CD14-positive monocyte (primary cell): ENCODE measurements around the gene FZD7. TPM values are rescaled to one million over a fixed set of nuclear protein-coding genes. Genes with fewer than 3 reads are reported as not detected.

Source experiments
- DNase-seq, 3 donors: peaks; one replicate each; pipeline ENCODE4 v3.0.0-alpha.2; 2011 to 2022
- H2AFZ ChIP-seq: 2 replicates; pipeline ENCODE4 v1.6.0; 2012; ENCODE audit warnings: mild to moderate bottlenecking, low read depth, low read length, inconsistent platforms; ENCODE audit not compliant: insufficient read depth, poor library complexity, severe bottlenecking
- H3K27ac ChIP-seq, 2 donors: 1 replicate in 1 of 2; 2 replicates in 1 of 2; pipeline ENCODE4 v1.5.1; 2012 to 2013; ENCODE audit warnings: low read length in 2 of 2, control low read depth in 1 of 2, inconsistent platforms in 1 of 2, low read depth in 1 of 2, mild to moderate bottlenecking in 1 of 2
- H3K27me3 ChIP-seq, 2 donors: one replicate each; pipeline versions ENCODE4 v1.6.0 to v1.6.1; 2011 to 2013; ENCODE audit warnings: low read length in 2 of 2; ENCODE audit not compliant: control insufficient read depth in 2 of 2, insufficient read depth in 2 of 2
- H3K36me3 ChIP-seq, 2 donors: replicated peaks in 1 of 2; 1 replicate in 1 of 2; 2 replicates in 1 of 2; pipeline versions ENCODE4 v1.5.1 to v1.6.1; 2012 to 2013; ENCODE audit warnings: low read length in 2 of 2, control low read depth in 1 of 2, inconsistent platforms in 1 of 2, mild to moderate bottlenecking in 1 of 2; ENCODE audit not compliant: insufficient read depth in 2 of 2, control insufficient read depth in 1 of 2
- H3K4me1 ChIP-seq, 2 donors: 1 replicate in 1 of 2; 2 replicates in 1 of 2; pipeline versions ENCODE4 v1.5.1 to v1.6.1; 2012 to 2013; ENCODE audit warnings: low read length in 2 of 2, control low read depth in 1 of 2, inconsistent platforms in 1 of 2, mild to moderate bottlenecking in 1 of 2, moderate library complexity in 1 of 2; ENCODE audit not compliant: insufficient read depth in 2 of 2, control insufficient read depth in 1 of 2
- H3K4me2 ChIP-seq: replicated peaks from 2 replicates; pipeline ENCODE3; 2012; ENCODE audit warnings: low read length, moderate library complexity, mild to moderate bottlenecking; ENCODE audit not compliant: poor library complexity, severe bottlenecking; ENCODE audit errors: extremely low read depth
- H3K4me3 ChIP-seq, 3 experiments: fragments of 200-600 bp in 1 of 3; sonication (generic) in 1 of 3; replicated peaks in 1 of 3; 1 replicate in 2 of 3; 2 replicates in 1 of 3; pipeline ENCODE4 v1.5.1; 2011 to 2013; ENCODE audit warnings: low read length in 3 of 3, mild to moderate bottlenecking in 3 of 3, control low read depth in 2 of 3, low read depth in 2 of 3, inconsistent platforms in 1 of 3, moderate library complexity in 1 of 3
- H3K79me2 ChIP-seq: 2 replicates; pipeline ENCODE4 v1.6.0; 2012; ENCODE audit warnings: mild to moderate bottlenecking, control low read depth, inconsistent platforms, low read length, moderate library complexity; ENCODE audit not compliant: insufficient read depth
- H3K9ac ChIP-seq: 2 replicates; pipeline ENCODE4 v1.6.0; 2017; ENCODE audit warnings: low read length, mild to moderate bottlenecking; ENCODE audit not compliant: insufficient read depth, poor library complexity, severe bottlenecking
- H3K9me3 ChIP-seq, 2 donors: replicated peaks in 1 of 2; 1 replicate in 1 of 2; 2 replicates in 1 of 2; pipeline versions ENCODE4 v1.5.1 to v1.6.1; 2012 to 2013; ENCODE audit warnings: low read length in 2 of 2, control low read depth in 1 of 2; ENCODE audit not compliant: control insufficient read depth in 1 of 2, insufficient read depth in 1 of 2
- H4K20me1 ChIP-seq: 2 replicates; pipeline ENCODE4 v1.6.0; 2012; ENCODE audit warnings: mild to moderate bottlenecking, low read length, control low read depth, moderate library complexity; ENCODE audit not compliant: insufficient read depth
- H3K27ac Mint-ChIP-seq, 7 donors: one replicate each; pipeline ENCODE4 v1.8.0; 2020; ENCODE audit warnings: mild to moderate bottlenecking in 7 of 7, mixed read lengths in 7 of 7, moderate library complexity in 6 of 7, inconsistent platforms in 2 of 7
- H3K27me3 Mint-ChIP-seq, 3 donors: one replicate each; pipeline ENCODE4 v1.8.0; 2021 to 2022; ENCODE audit warnings: low read depth in 3 of 3, mild to moderate bottlenecking in 3 of 3, mixed read lengths in 3 of 3, moderate library complexity in 3 of 3, inconsistent platforms in 1 of 3
- H3K36me3 Mint-ChIP-seq, 2 donors: one replicate each; pipeline ENCODE4 v1.8.0; 2020; ENCODE audit warnings: mixed read lengths in 2 of 2, inconsistent platforms in 1 of 2, mild to moderate bottlenecking in 1 of 2
- H3K4me1 Mint-ChIP-seq: one replicate; pipeline ENCODE4 v1.8.0; 2020; ENCODE audit warnings: mild to moderate bottlenecking, mixed read lengths
- H3K4me3 Mint-ChIP-seq, 2 donors: one replicate each; pipeline ENCODE4 v1.8.0; 2020; ENCODE audit warnings: mild to moderate bottlenecking in 2 of 2, mixed read lengths in 2 of 2, moderate library complexity in 1 of 2
- H3K9me3 Mint-ChIP-seq, 7 donors: one replicate each; pipeline ENCODE4 v1.8.0; 2020 to 2022; ENCODE audit warnings: mixed read lengths in 7 of 7, mild to moderate bottlenecking in 6 of 7, moderate library complexity in 6 of 7, inconsistent platforms in 2 of 7
- CTCF ChIP-seq: fragments of 200-600 bp; IDR thresholded peaks from one replicate; pipeline ENCODE4 v1.8.0; 2022; ENCODE audit warnings: antibody characterized with exemption, mild to moderate bottlenecking
- WGBS: methylation state at CpG from one replicate; pipeline ENCODE4 v1.1.5; 2013; ENCODE audit warnings: missing lambda C conversion rate; ENCODE audit not compliant: insufficient coverage; 5-methylcytosine and 5-hydroxymethylcytosine counted together
- intact Hi-C, 2 donors: fragments of 100-400 bp; cut with micrococcal nuclease; formaldehyde crosslinking; loops; one replicate each; pipeline versions ENCODE4 v1.15.0 to v1.15.1; 2023
- polyA plus RNA-seq, 3 donors: library from polyadenylated mRNA; depleted of rRNA in 1 of 3; unstranded in 2 of 3; stranded (reverse) in 1 of 3; fragments of 300-500 nt in 2 of 3; fragments of >200 nt in 1 of 3; fragmentation: Illumina TruSeq in 2 of 3; gene quantifications; 1 replicate in 2 of 3; 2 replicates in 1 of 3; pipeline ENCODE4 v1.2.3, GENCODE V29; 2012 to 2021

FZD7 gene
- polyA plus RNA-seq, 3 donors = 0.05 to 0.28 TPM; not detected in 1

DNA sequence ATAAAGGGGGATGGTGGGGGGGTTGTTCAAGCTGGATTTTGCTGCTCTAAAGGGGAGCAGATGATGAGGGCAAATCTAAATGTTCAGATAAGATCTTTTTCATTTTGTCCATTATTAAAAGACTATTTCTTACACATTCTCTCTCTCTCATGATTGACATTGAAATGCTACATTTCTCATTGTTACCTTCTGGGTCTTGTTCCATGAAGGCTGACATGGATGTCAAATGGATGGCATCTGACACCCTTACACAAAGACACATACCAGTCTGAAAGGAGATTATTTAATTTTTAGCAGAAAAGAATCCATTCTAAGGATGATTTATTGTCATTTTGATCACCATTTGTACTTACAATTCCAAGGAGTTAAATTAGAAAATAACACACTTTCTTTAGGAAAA is 11.1 kb downstream of the FZD7 start:
- Mint-ChIP-seq H3K27me3 (peaks cover 4 to 11% (median 7%) of the 10 kb centered on the region in 3 donors), H3K9me3 (peaks cover 0 to 1% (median 0%) of the 10 kb centered on the region in 7 donors), H3K4me1 (no peaks in the 10 kb centered on the region), H3K4me3 (no peak overlapping the region), H3K36me3 (no peaks in the 10 kb centered on the region), H3K27ac (no peak overlapping the region)
- H2AFZ ChIP-seq = no peak overlapping the region
- no peaks in the 10 kb centered on the region for H3K4me1 ChIP-seq
- H4K20me1 ChIP-seq = no peaks in the 10 kb centered on the region
- H3K9me3 ChIP-seq = no peaks in the 10 kb centered on the region
- H3K9ac ChIP-seq = no peak overlapping the region
- no peak overlapping the region for H3K4me2 ChIP-seq
- H3K4me3 ChIP-seq = no peak overlapping the region
- no peak for TF ChIP-seq CTCF
- intact Hi-C loops = no loop called here
- H3K79me2 ChIP-seq = no peaks in the 10 kb centered on the region
- no peak for DNase-seq
- peaks cover 4 to 8% of the 10 kb centered on the region in 2 donors for H3K27me3 ChIP-seq
- H3K36me3 ChIP-seq = no peaks in the 10 kb centered on the region
- no peak overlapping the region for H3K27ac ChIP-seq

DNA sequence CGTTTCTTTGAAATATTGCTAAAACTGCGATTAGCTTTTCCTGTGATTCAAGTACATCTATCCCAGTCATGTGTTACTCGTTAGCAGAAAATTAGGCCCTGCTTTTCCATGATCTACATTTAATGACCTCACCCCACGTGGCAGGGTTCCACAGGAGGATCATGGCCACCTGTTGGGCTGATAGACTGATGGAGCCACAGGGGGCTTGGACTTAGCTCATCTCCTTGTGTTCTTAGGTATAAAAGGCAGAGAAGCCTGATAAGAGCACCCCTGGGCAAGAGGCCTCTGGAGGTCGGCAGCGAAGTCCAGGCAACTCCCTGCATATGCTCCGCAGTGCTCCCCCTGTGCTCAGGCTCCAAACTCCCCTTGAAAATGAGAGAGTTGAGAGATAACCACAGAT is 12.9 kb downstream of the FZD7 start:
- H3K4me3 ChIP-seq = no peak overlapping the region
- H3K36me3 ChIP-seq = no peaks in the 10 kb centered on the region
- intact Hi-C loops = loop anchor here in 1 of 2 donors (2.0 kb wide), 1 partner anchor 24 kb away; no protein-coding TSS in a partner anchor
- no peaks in the 10 kb centered on the region for H3K9me3 ChIP-seq
- no peak overlapping the region for H3K9ac ChIP-seq
- TF ChIP-seq CTCF = no peak
- H3K9me3 Mint-ChIP-seq = peaks cover 0 to 1% (median 0%) of the 10 kb centered on the region in 7 donors
- H3K27me3 ChIP-seq = no peaks in the 10 kb centered on the region
- H3K27ac ChIP-seq = no peak overlapping the region
- H3K79me2 ChIP-seq = no peaks in the 10 kb centered on the region
- H3K4me2 ChIP-seq = no peak overlapping the region
- H3K36me3 Mint-ChIP-seq = no peaks in the 10 kb centered on the region
- no peaks in the 10 kb centered on the region for H4K20me1 ChIP-seq
- no peak overlapping the region for H3K27ac Mint-ChIP-seq
- H3K27me3 Mint-ChIP-seq = peaks cover 1 to 4% (median 2%) of the 10 kb centered on the region in 3 donors
- WGBS = 98% methylated on average over 7 of the region's 7 CpGs
- H3K4me3 Mint-ChIP-seq = no peak overlapping the region
- H2AFZ ChIP-seq = no peak overlapping the region
- no peak for DNase-seq
- H3K4me1 ChIP-seq = no peaks in the 10 kb centered on the region
- H3K4me1 Mint-ChIP-seq = no peaks in the 10 kb centered on the region
